ENCODE data around the gene IL19.

DNA sequence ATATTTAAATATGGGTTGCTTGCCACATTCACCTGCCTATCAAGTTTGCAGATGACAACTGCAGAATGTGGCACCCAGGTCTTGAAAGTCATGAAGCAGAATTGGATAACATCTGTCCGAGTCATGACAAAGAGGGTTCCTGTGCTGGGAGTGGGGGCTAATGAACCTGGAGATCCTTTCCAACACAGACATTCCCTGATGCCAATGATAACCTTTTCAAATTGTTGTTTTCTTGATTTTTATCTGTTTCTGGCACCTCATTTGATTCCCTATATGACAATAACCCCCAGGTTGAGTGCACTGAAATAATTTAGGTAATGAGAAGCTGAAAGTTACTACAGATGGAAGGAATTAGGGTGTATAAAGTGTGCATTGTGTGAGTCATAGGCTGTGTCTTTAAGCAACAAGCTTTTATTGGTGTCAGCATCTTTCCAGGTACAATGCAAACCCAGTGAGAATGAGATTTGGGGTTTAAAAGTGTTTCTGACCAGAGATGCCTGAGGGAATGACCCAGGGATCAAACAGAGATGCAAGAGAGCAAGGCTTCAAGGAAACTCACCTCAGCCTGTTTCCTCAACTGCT, 33.7 kb downstream of the IL19 start:
- TF ChIP-seq POLR2A (IDR thresholded peaks at IDR 0.05; ENCODE audit: low read depth) (no peak), POLR2AphosphoS5 (IDR thresholded peaks at IDR 0.05) (no peak), EP300 (IDR thresholded peaks at IDR 0.05) (no peak)
- TF ChIP-seq, protein P1, sequence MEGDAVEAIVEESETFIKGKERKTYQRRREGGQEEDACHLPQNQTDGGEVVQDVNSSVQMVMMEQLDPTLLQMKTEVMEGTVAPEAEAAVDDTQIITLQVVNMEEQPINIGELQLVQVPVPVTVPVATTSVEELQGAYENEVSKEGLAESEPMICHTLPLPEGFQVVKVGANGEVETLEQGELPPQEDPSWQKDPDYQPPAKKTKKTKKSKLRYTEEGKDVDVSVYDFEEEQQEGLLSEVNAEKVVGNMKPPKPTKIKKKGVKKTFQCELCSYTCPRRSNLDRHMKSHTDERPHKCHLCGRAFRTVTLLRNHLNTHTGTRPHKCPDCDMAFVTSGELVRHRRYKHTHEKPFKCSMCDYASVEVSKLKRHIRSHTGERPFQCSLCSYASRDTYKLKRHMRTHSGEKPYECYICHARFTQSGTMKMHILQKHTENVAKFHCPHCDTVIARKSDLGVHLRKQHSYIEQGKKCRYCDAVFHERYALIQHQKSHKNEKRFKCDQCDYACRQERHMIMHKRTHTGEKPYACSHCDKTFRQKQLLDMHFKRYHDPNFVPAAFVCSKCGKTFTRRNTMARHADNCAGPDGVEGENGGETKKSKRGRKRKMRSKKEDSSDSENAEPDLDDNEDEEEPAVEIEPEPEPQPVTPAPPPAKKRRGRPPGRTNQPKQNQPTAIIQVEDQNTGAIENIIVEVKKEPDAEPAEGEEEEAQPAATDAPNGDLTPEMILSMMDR (IDR thresholded peaks at IDR 0.05) = no peak

Measured in esophagus muscularis mucosa (tissue), 4 donors.